Right lobe of liver (tissue), 6 donors: ENCODE results near the gene ZNRD2. TPM values are rescaled to one million over a fixed set of nuclear protein-coding genes. Genes with fewer than 3 reads are reported as not detected.
A peak's percentile ranks its signal among the peaks of the same experiment; 100 is the strongest.

Experiments
- ATAC-seq, 4 donors: fragments of 200-7000 bp; cut with Tn5 transposase; one replicate each; pipeline ENCODE4 v1.9.1; 2020; ENCODE audit warnings: mild to moderate bottlenecking in 4 of 4, moderate library complexity in 4 of 4
- DNase-seq, 3 donors: peaks; one replicate each; pipeline ENCODE4 v3.0.0-alpha.2; 2020
- H3K27ac ChIP-seq, 3 donors: fragments of 200-600 bp; one replicate each; pipeline ENCODE4 v1.8.0; 2022
- H3K27me3 ChIP-seq, 2 donors: fragments of 200-600 bp; one replicate each; pipeline ENCODE4 v1.8.0; 2022
- H3K36me3 ChIP-seq, 4 donors: fragments of 200-600 bp; sonication (generic) in 1 of 4; one replicate each; pipeline versions ENCODE4 v1.5.1 to v1.8.0; 2017 to 2022; ENCODE audit warnings: control low read depth in 1 of 4
- H3K4me1 ChIP-seq, 4 donors: fragments of 200-600 bp; sonication (generic) in 1 of 4; one replicate each; pipeline versions ENCODE4 v1.5.1 to v1.8.0; 2017 to 2022; ENCODE audit warnings: control low read depth in 1 of 4
- H3K4me3 ChIP-seq, 3 donors: fragments of 200-600 bp; one replicate each; pipeline ENCODE4 v1.8.0; 2022
- H3K9me3 ChIP-seq, 4 donors: fragments of 200-600 bp; sonication (generic) in 1 of 4; one replicate each; pipeline versions ENCODE4 v1.5.1 to v1.8.0; 2017 to 2022; ENCODE audit warnings: control low read depth in 1 of 4
- CTCF ChIP-seq, 4 donors: fragments of 200-600 bp in 3 of 4; fragments of 450-650 bp in 1 of 4; IDR thresholded peaks; one replicate each; pipeline versions ENCODE4 v1.5.1 to v1.8.0; 2016 to 2022; ENCODE audit warnings: antibody characterized with exemption in 4 of 4, mild to moderate bottlenecking in 2 of 4
- POLR2A ChIP-seq: fragments of 450-650 bp; IDR thresholded peaks from one replicate; pipeline ENCODE4 v1.6.1; 2017; ENCODE audit warnings: antibody characterized with exemption, mild to moderate bottlenecking
- WGBS: methylation state at CpG from one replicate; pipeline ENCODE4 v1.1.6; 2018; ENCODE audit warnings: low coverage, low lambda C conversion rate; ENCODE audit not compliant: insufficient coverage; ENCODE audit errors: missing lambda C conversion rate; 5-methylcytosine and 5-hydroxymethylcytosine counted together
- intact Hi-C, 2 donors: fragments of 100-400 bp; cut with DNase I; formaldehyde crosslinking; loops; one replicate each; pipeline versions ENCODE4 v1.11.2 to v1.14.1; 2022
- total RNA-seq, 6 experiments: library from RNA; depleted of rRNA in 2 of 6; stranded (reverse); fragments of >200 nt in 2 of 6; fragmentation: NEBNext Ultra II Directional in 3 of 6; extraction: Animal tissue kit (Norgen Biotek cat#: 25700) in 3 of 6; gene quantifications; one replicate each; pipeline versions ENCODE4 v1.1.0 to v1.2.4, GENCODE V29; 2016 to 2023
- donor health status: DM: no; HTN: yes; CAD: no.
- donor health status: DM: no; HTN: no; CAD: no.
- donor health status: DM: no; HTN: no; CAD: no.
- donor health status: DM: no; HTN: yes; CAD: no.
- donor health status: DM: no; HTN: yes; CAD: no.

The ZNRD2 gene
- total RNA-seq, 6 experiments from 2014 or later = 11.6 to 43.2 (median 16.5) TPM

DNA sequence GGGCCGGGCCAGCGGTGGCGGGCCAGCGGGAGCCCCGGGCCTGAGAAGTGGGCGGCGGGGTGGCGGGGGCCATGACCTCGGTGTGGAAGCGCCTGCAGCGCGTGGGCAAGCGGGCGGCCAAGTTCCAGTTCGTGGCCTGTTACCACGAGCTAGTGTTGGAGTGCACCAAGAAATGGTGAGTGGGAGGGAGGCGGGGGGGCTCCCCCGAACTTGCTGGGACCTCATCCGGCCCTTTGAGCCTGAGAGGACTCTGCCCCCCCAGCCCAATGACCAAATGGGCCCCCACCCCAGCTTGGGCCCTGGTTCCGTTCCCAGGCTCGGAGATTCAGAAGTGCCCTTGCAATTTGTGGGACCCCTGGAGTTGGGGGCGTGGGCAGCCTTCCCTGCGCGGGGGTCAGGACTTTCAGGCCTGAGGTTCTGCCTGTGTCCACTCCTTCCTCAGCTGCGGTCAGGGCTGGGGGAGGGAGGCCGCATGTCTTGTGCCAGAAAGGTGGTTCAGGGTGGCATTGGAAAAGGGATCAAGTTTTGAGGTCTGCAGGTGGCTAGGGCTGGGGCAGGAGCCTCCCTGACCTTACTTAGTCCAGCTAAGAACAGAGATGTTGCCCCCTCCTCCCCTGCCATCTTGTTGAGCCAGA is 6.1 kb downstream of the ZNRD2 start:
- Histone ChIP-seq H3K27me3 (no peaks in the 10 kb centered on the region), H3K9me3 (no peaks in the 10 kb centered on the region), H3K4me1 (peaks cover 0 to 42% (median 12%) of the 10 kb centered on the region in 4 donors), H3K4me3 (peak overlapping the region; percentile 55 to 70 (median 70)), H3K36me3 (no peaks in the 10 kb centered on the region), H3K27ac (peak overlapping the region; percentile 31 to 88 (median 68))
- DNase-seq (no peak), ATAC-seq (no peak)
- intact Hi-C loops = loop anchor here in 1 of 2 donors (5.0 kb wide), 1 partner anchor 34 kb away; no protein-coding TSS in a partner anchor
- WGBS = 10% methylated on average over 11 of the region's 26 CpGs
- no peak for TF ChIP-seq POLR2A
- TF ChIP-seq CTCF (IDR thresholded peaks at IDR 0.05) = no peak

GRCh38 chr11:65576867-65577755 is 6.8 kb downstream of the ZNRD2 start:
- intact Hi-C loops = loop anchor here in 1 of 2 donors (5.0 kb wide), 1 partner anchor 35 kb away; no protein-coding TSS in a partner anchor
- peak overlapping the region; percentile 55 to 70 (median 70) for H3K4me3 ChIP-seq
- 31% methylated on average over 5 of the region's 18 CpGs for whole genome bisulfite sequencing
- no peaks in the 10 kb centered on the region for H3K27me3 ChIP-seq
- peak overlapping the region; percentile 31 to 88 (median 68) for H3K27ac ChIP-seq
- peaks cover 0 to 34% (median 8%) of the 10 kb centered on the region in 4 donors for H3K4me1 ChIP-seq
- H3K9me3 ChIP-seq = no peaks in the 10 kb centered on the region
- ATAC-seq (peak; percentile 15 to 56 (median 24)), DNase-seq (peak in 2 of 3 donors; percentile 75 to 88)
- H3K36me3 ChIP-seq = no peaks in the 10 kb centered on the region
- peak; percentile 50 for TF ChIP-seq POLR2A
- TF ChIP-seq CTCF (IDR thresholded peaks at IDR 0.05) = no peak

GRCh38 chr11:65577756-65578109 is 7.5 kb downstream of the ZNRD2 start:
- H3K36me3 ChIP-seq = no peaks in the 10 kb centered on the region
- ATAC-seq (no peak), DNase-seq (peak in 1 of 3 donors; percentile 35)
- H3K27me3 ChIP-seq = no peaks in the 10 kb centered on the region
- H3K9me3 ChIP-seq = no peaks in the 10 kb centered on the region
- WGBS = 80% methylated on average over 1 of the region's 8 CpGs
- peak overlapping the region in 2 of 3 donors; percentile 68 to 88 for H3K27ac ChIP-seq
- intact Hi-C loops = loop anchor here in 1 of 2 donors (5.0 kb wide), 1 partner anchor 35 kb away; no protein-coding TSS in a partner anchor
- H3K4me3 ChIP-seq = peak overlapping the region in 1 of 3 donors; percentile 70
- no peak for TF ChIP-seq POLR2A
- TF ChIP-seq CTCF (IDR thresholded peaks at IDR 0.05) = no peak
- H3K4me1 ChIP-seq = peaks cover 0 to 34% (median 8%) of the 10 kb centered on the region in 4 donors

DNA sequence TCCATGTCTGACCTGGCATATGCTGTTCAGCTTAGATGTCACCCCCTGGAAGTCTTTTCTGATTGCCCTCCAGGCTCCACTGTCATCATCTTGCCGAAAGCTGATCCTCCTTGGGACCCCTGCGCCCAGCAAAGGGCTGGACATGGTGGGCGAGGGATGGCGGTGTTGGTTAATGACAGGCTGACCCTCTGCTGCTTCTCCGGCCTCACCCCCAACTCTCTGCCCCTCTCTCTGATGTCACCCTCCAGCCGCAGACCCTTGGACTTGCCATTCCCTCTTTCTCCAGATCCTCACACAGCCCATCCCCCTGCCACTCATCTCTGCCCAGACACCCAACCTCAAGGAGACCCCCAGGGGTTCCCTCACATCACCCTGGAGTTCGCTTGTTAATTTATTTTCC is 7.9 kb downstream of the ZNRD2 start:
- no peaks in the 10 kb centered on the region for H3K36me3 ChIP-seq
- peak overlapping the region in 1 of 3 donors; percentile 88 for H3K27ac ChIP-seq
- ATAC-seq = no peak
- TF ChIP-seq POLR2A (no peak), CTCF (IDR thresholded peaks at IDR 0.05) (no peak)
- H3K4me3 ChIP-seq = peak overlapping the region in 1 of 3 donors; percentile 70
- WGBS = 90% methylated on average over 1 of the region's 7 CpGs
- peak in 1 of 3 donors; percentile 24 for DNase-seq
- peaks cover 0 to 32% (median 7%) of the 10 kb centered on the region in 4 donors for H3K4me1 ChIP-seq
- intact Hi-C loops = loop anchor here in 1 of 2 donors (5.0 kb wide), 1 partner anchor 36 kb away; no protein-coding TSS in a partner anchor
- H3K27me3 ChIP-seq = no peaks in the 10 kb centered on the region
- H3K9me3 ChIP-seq = no peaks in the 10 kb centered on the region
